ENCODE data around the gene TSPAN18. TPM values are rescaled to one million over a fixed set of nuclear protein-coding genes. Genes with fewer than 3 reads are reported as not detected.
A peak's percentile ranks its signal among the peaks of the same experiment; 100 is the strongest.

TSPAN18 gene
- total and polyA plus RNA-seq, 2 of the 8 experiments (the other 6 are each of a cell fraction or from before 2014, with no cell fraction given) = 5.2 to 10.2 TPM

- H3K4ac ChIP-seq (replicated peaks; ENCODE audit: insufficient read length, low read depth, low read length) = no peak overlapping the region
- no peak overlapping the region for H3K14ac ChIP-seq (ENCODE audit: insufficient read length)
- POLR2A ChIA-PET (ENCODE audit: partially characterized antibody) = interaction anchor here (1.1 to 1.7 kb wide), 3 partner anchors 10 to 143 kb away, joined by 3 to 5 read pairs (median 4); no protein-coding TSS in a partner anchor
- H4K5ac ChIP-seq (ENCODE audit: insufficient read length, low read depth, low read length) = no peak overlapping the region
- H4K20me1 ChIP-seq (replicated peaks in 1 of 2; ENCODE audit: control insufficient read depth in 1 of 2, insufficient read depth in 2 of 2, low read length in 2 of 2) = peaks cover 0 to 2% of the 10 kb centered on the region in 2 experiments
- H4K8ac ChIP-seq (ENCODE audit: extremely low read depth, insufficient read depth, low read length) = no peak overlapping the region
- H3K56ac ChIP-seq (replicated peaks; ENCODE audit: insufficient read length, low read depth, low read length) = no peak overlapping the region
- H4K91ac ChIP-seq (replicated peaks; ENCODE audit: insufficient read length, low read length) = peak overlapping the region; percentile 30
- no peak overlapping the region for H2BK12ac ChIP-seq (ENCODE audit: low read depth, low read length)
- H3K79me1 ChIP-seq (ENCODE audit: low read depth, low read length) = peaks cover 12% of the 10 kb centered on the region
- no peaks in the 10 kb centered on the region for H3K36me3 ChIP-seq (ENCODE audit: control insufficient read depth in 2 of 4, insufficient read depth in 4 of 4, low read length in 3 of 4)
- H3K27ac ChIP-seq (ENCODE audit: low read depth, low read length) = no peak overlapping the region
- H2BK5ac ChIP-seq (ENCODE audit: low read depth, low read length) = no peak overlapping the region
- H2AFZ ChIP-seq (ENCODE audit: low read length) = no peak overlapping the region
- 0 out of 2 replicates have a peak overlapping the region, but pooled peaks have one; percentile 6 for H2BK15ac ChIP-seq (ENCODE audit: low read length)
- H3K18ac ChIP-seq (ENCODE audit: extremely low read depth, low read length) = no peak overlapping the region
- H3K27me3 ChIP-seq (replicated peaks in 1 of 4; ENCODE audit: control insufficient read depth in 3 of 4, extremely low read depth in 1 of 4, insufficient read depth in 3 of 4, low read length in 3 of 4) = no peaks in the 10 kb centered on the region; a peak in 1 of 7 replicates
- CTCF ChIA-PET (ENCODE audit: partially characterized antibody) = interaction anchor here (0.7 to 18.7 kb wide), 16 partner anchors 8 to 293 kb away, joined by 3 to 261 read pairs (median 5); no protein-coding TSS in a partner anchor
- peaks cover 2% of the 10 kb centered on the region; the same call in 1 of the 2 replicates for H3K23me2 ChIP-seq (ENCODE audit: low read depth, low read length)
- no peak for FAIRE-seq
- H3K23ac ChIP-seq (ENCODE audit: insufficient read length) = no peak overlapping the region
- no peak overlapping the region for H3K9ac ChIP-seq (replicated peaks in 1 of 4; ENCODE audit: extremely low read depth in 1 of 4, low read depth in 3 of 4, low read length in 3 of 4)
- peaks cover 5 to 16% of the 10 kb centered on the region in 2 experiments; a peak in 3 of 4 replicates for H3K79me2 ChIP-seq (ENCODE audit: control insufficient read depth in 1 of 2, insufficient read depth in 2 of 2, low read length in 2 of 2)
- WGBS, 2 experiments (ENCODE audit: extremely low coverage in 1 of 2, insufficient coverage in 1 of 2, insufficient read length in 1 of 2, insufficient replicate concordance in 2 of 2, low coverage in 1 of 2, low lambda C conversion rate in 2 of 2, missing lambda C conversion rate in 1 of 2) = 70% methylated on average over 2 of the region's 2 CpGs; no CpG with 5 or more reads in 1 of the 2 experiments
- no peak overlapping the region for H3K4me2 ChIP-seq (ENCODE audit: insufficient read depth in 1 of 2, low read depth in 2 of 2, low read length in 2 of 2)
- H3K4me1 ChIP-seq (replicated peaks in 1 of 4; ENCODE audit: control insufficient read depth in 3 of 4, insufficient read depth in 4 of 4, low read length in 3 of 4) = peaks cover 15 to 52% (median 35%) of the 10 kb centered on the region in 4 experiments
- DNase-seq (ENCODE audit: low read depth in 1 of 2, low spot score in 2 of 2) = no peak
- no peak overlapping the region for H2BK120ac ChIP-seq (replicated peaks; ENCODE audit: low read depth, low read length)
- no peak overlapping the region for H2AK5ac ChIP-seq (ENCODE audit: low read depth, low read length)
- no peak overlapping the region for H3K4me3 ChIP-seq (ENCODE audit: extremely low read depth in 1 of 4, insufficient read depth in 2 of 4, low read depth in 3 of 4, low read length in 4 of 4)
- H3K9me3 ChIP-seq (ENCODE audit: insufficient read depth in 2 of 2, low read depth in 1 of 2, low read length in 1 of 2) = no peaks in the 10 kb centered on the region
- no peak overlapping the region; the same call in 1 of the 2 replicates for H2BK20ac ChIP-seq (ENCODE audit: low read length)
- TF ChIP-seq CEBPB (IDR thresholded peaks at IDR 0.05; ENCODE audit: low read depth, low read length) (no peak), CREB1 (IDR thresholded peaks at IDR 0.05) (no peak), E2F6 (IDR thresholded peaks at IDR 0.05) (no peak), SP1 (IDR thresholded peaks at IDR 0.05; ENCODE audit: low read depth, low read length) (no peak), POLR2A (IDR thresholded peaks at IDR 0.05; ENCODE audit: control extremely low read depth in 1 of 2, low read depth in 2 of 2, low read length in 2 of 2) (no peak), CHD2 (IDR thresholded peaks at IDR 0.05; ENCODE audit: low read length) (no peak), RNF2 (IDR thresholded peaks at IDR 0.05; ENCODE audit: borderline replicate concordance, low read depth, low read length, missing control alignments, poor library complexity, severe bottlenecking) (no peak), SRF (IDR thresholded peaks at IDR 0.05; ENCODE audit: low read depth, low read length) (no peak), SAP30 (IDR thresholded peaks at IDR 0.05; ENCODE audit: insufficient read depth, insufficient replicate concordance, low read length) (no peak), BRCA1 (IDR thresholded peaks at IDR 0.05; ENCODE audit: low read depth, low read length) (no peak), POU5F1 (IDR thresholded peaks at IDR 0.05; ENCODE audit: low read depth, low read length) (no peak), TAF1 (IDR thresholded peaks at IDR 0.05; ENCODE audit: low read depth, low read length) (no peak), BACH1 (IDR thresholded peaks at IDR 0.05; ENCODE audit: low read length) (no peak), MAFK (IDR thresholded peaks at IDR 0.05; ENCODE audit: low read depth, low read length) (no peak), KDM1A (IDR thresholded peaks at IDR 0.05; ENCODE audit: borderline replicate concordance, low read length) (no peak)
These were observed 225.3 kb downstream of the TSPAN18 start for GRCh38 chr11:44952082-44952481.
